Measurements from ENCODE around the gene GPATCH11.

GPATCH11 gene

DNA sequence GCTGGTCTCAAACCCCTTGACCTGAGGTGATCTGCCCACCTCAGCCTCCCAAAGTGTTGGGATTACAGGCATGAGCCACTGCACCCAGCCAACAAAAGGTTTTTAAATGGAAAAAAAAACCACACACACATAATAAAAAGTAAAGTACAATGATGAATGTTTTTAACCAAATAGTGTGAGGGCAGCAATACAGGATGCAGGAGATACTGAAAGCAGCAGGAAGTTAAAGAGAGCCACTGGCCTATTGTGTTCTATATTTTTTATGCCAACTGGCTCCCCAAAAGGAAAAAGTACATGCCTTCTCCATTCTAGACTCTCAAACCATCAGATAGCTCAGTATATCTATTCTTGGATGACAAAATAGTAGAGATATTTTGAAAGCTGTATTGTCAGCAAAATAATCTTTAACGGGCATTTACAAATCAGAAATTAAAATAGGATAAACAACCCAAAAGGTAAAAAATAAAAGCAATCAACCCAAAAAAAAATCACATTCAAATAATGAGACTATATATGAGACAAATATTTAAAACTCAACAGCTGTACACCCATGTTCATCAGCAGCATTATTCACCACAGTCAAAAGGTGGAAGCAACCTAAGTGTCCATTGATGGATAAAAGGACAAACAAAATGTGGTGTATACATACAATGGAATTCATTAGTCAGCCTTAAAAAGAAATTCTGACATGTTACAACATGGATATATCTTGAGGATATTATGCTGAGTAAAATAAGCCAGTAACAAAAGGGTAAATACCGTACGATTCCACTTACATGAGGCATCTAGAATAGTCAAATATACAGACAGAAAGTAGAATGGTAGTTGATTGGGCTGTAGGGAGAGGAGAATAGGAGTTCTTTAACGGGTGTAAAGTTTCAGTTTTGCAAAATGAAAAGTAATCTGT, 26.2 kb downstream of the GPATCH11 start:
- DNase-seq: no peak

DNA sequence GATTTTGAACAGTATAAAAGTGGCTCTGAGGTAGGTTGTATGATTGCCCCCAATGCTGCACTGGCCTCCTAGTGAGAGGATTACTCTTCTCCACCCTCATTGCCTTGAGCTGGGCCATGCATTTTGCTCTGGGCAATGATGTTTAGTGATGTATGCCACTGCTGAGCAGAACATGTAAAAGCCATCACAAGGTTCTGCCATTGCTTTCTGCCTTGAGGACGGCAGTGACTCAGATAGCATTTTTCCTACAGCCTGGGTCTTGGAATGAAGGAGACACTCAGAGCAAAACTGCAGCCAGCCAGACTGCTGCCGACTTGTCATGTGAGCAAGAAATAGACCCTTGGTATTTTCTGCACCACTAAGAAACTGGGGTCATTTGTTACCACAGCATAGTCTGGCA, 27.6 kb downstream of the GPATCH11 start:
- no peak for DNase-seq

DNA sequence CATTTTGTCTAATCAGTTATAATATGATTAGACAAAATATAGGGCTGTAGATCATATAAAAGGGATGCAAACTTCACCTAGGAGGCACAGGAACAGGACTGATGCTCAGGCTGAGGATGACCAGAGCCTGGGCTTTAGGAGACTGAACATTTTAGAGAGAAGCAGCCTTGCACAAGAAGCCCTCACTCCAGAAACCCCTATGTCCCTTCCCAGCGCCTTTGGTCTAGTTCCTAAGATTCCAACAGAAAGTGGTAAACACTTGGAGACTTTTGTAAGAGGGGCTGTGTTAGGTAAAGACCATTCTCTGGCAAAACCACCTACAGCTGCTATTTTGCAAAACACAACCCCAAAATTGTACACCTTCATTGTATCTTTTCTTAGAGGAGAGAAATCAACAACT, 33.2 kb downstream of the GPATCH11 start:
- no peak for DNase-seq

DNA sequence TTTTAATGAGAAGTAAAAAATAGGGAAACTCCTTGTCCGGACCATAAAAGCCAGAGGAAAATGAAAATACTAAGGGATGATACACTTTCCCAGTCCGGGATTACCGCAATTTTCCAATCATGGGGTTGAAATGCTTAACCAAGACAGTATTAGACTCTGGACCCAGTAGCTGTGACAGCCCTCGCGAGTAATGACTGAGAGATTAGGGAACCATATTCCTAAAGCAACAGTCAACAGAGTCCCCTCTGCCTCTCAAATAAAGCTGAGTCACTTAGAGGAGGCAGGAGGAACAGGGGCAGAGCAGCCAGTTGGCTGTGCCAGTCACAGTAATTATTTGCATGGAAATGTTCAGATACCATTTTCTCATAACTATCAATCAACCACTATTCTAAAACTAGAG, 34.8 kb downstream of the GPATCH11 start:
- DNase-seq: no peak

DNA sequence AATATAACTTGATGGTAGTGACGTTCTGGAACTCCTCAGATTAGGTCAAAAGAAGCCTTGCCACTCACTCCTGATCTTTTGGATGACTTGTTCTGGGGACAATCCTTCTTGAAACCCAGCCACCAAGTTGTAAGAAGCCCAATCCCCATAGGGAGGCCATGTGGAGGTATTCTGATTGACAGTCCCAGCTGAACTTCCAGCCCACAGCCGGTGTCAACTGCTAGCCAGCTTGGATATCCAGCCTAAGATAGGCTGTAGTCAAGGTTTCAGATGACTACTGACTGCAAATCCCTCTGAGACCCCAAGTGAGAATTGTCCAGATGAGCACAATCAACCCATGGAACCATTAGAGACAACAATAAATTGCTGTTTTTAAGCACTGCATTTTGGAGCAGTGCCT, 41.1 kb downstream of the GPATCH11 start:
- no peak for DNase-seq

DNA sequence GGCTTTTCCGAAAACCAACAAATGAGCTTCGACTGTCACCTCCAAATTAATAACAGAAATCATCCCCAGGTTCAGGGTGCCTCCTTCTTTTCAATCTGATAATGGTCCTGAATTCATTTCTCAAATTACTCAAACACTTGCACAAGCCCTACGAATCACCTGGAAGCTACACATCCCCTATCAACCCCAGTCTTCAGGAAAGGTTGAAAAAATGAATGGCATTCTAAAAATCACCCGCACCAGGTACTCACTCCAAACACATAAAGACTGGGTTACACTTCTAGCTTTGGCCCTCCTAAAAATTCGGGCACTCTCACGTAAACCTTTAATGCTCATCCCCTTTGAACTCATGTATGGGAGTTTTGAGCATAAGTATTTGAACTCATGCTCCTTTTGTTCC, 48.6 kb downstream of the GPATCH11 start:
- no peak for DNase-seq

DNA sequence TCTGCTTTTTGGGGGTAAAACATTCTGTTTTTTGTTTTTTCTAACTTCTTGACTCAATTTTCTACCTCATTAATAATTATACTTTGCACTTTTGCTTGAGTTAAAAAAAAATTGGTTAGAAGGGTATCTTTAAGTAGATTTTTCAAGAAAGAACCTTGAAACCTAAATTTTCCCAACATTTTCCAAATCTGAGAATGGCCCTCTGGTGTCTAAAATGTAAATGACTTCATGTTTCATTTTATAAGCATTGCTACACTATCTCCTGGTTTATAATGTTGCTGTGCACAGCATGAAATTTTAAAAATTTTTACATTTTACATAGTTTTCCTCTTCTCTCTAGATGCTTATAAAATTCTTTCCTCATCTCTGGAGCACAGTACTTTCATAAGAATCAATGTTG, 58.2 kb downstream of the GPATCH11 start:
- DNase-seq: no peak

DNA sequence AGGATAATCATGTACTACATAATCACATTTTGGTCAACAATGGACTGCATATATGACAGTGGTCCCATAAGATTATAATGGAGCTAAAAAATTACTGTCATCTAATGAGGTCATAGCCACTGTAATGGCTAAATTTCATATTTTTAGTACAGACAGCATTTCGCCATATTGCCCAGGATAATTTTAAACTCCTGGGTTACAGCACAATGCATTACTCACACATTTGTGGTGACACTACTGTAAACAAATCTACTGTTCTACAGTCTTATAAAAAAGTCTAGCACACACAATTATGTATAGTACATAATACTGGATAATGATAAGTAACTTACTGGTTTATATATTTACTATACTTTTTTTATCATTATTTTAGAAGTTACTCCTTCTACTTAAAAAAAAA, 59.7 kb downstream of the GPATCH11 start:
- DNase-seq: no peak

DNA sequence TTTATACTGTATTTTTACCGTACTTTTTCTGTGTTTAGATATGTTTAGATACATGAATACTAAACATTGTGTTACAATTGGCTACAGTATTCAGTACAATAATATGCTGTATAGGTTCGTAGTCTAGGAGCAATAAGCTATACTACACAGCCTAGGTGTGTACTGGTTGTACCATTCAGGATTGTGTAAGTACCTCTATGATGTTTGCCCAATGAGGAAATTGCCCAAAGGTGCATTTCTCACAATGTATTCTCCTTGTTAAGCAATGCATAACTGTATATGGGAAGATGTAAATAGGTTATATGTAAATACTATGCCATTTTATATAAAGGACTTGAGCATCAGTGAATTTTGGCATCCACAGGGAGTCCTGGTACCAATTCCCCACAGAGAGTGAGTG, 61.7 kb downstream of the GPATCH11 start:
- DNase-seq: no peak

DNA sequence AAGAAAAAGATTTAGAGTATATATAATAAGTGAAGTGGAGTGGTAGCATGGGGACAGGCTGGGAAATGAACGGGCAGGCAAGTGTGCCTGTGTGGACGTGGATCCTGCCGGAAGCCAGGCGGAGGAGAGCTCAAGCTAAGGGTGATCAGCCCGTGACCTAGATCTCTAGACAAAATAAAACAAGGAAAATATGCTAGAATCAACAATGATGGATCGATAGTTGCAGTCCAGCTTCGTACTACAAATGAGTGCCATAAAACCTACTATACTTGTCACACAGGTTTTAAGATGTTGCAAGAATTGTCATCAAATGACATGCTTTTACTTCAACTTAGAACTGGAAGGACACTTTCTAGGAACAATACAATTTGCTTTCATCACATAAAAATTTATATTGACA, 64.0 kb downstream of the GPATCH11 start:
- DNase-seq: no peak

All from SHP77 treated with DMSO at 0.1 percent for 48 hours (cell line).